ENCODE data around the gene FSIP1.
"Not testable (repeated sequence)": the region's sequence is repeated elsewhere in the genome, so short reads cannot be mapped to it uniquely, and the experiment has no call there.

FSIP1 gene

GRCh38 chr15:39782441-39783138, at the start of gene FSIP1:
Gene FSIP1, minus strand, starts transcription at chr15:39782841. Its CDS starts 6,317 bp downstream, at chr15:39776524.
- DNase-seq (ENCODE audit: low read depth in 2 of 2): peak; percentile 88 to 94

- DNase-seq (ENCODE audit: low read depth in 2 of 2): no peak
Measured at GRCh38 chr15:39830166-39830565, 47.5 kb upstream of the FSIP1 start.

GRCh38 chr15:39828374-39828931, 45.8 kb upstream of the FSIP1 start:
- no peak for DNase-seq (ENCODE audit: low read depth in 2 of 2)

- DNase-seq (ENCODE audit: low read depth in 2 of 2): no peak
Measured at GRCh38 chr15:39826975-39827374, 44.3 kb upstream of the FSIP1 start.

GRCh38 chr15:39823634-39824033, 41.0 kb upstream of the FSIP1 start:
- DNase-seq (ENCODE audit: low read depth in 2 of 2): no peak

GRCh38 chr15:39820050-39820602, 37.5 kb upstream of the FSIP1 start:
- no peak for DNase-seq (ENCODE audit: low read depth in 2 of 2)

GRCh38 chr15:39819533-39819932, 36.9 kb upstream of the FSIP1 start:
- no peak for DNase-seq (ENCODE audit: low read depth in 2 of 2)

GRCh38 chr15:39817892-39818291, 35.3 kb upstream of the FSIP1 start:
- DNase-seq (ENCODE audit: low read depth in 2 of 2): no peak

GRCh38 chr15:39814489-39814888, 31.8 kb upstream of the FSIP1 start:
- no peak for DNase-seq (ENCODE audit: low read depth in 2 of 2)

- DNase-seq (ENCODE audit: low read depth in 2 of 2): not testable (repeated sequence)
Measured at GRCh38 chr15:39812651-39813050, 30.0 kb upstream of the FSIP1 start.

GRCh38 chr15:39808909-39809308, 26.3 kb upstream of the FSIP1 start:
- no peak for DNase-seq (ENCODE audit: low read depth in 2 of 2)

- no peak for DNase-seq (ENCODE audit: low read depth in 2 of 2)
Measured at GRCh38 chr15:39807791-39808190, 25.1 kb upstream of the FSIP1 start.

- no peak for DNase-seq (ENCODE audit: low read depth in 2 of 2)
Measured at GRCh38 chr15:39804026-39804425, 21.4 kb upstream of the FSIP1 start.

GRCh38 chr15:39803016-39803415, 20.4 kb upstream of the FSIP1 start:
- DNase-seq (ENCODE audit: low read depth in 2 of 2): no peak

- DNase-seq (ENCODE audit: low read depth in 2 of 2): no peak
Measured at GRCh38 chr15:39801641-39802309, 19.1 kb upstream of the FSIP1 start.

GRCh38 chr15:39799552-39800011, 16.9 kb upstream of the FSIP1 start:
- DNase-seq (ENCODE audit: low read depth in 2 of 2): no peak

- no peak for DNase-seq (ENCODE audit: low read depth in 2 of 2)
Measured at GRCh38 chr15:39798382-39798781, 15.7 kb upstream of the FSIP1 start.

GRCh38 chr15:39797407-39797806, 14.8 kb upstream of the FSIP1 start:
- no peak for DNase-seq (ENCODE audit: low read depth in 2 of 2)

GRCh38 chr15:39796601-39797000, 14.0 kb upstream of the FSIP1 start:
- no peak for DNase-seq (ENCODE audit: low read depth in 2 of 2)

GRCh38 chr15:39795486-39795885, 12.8 kb upstream of the FSIP1 start:
- no peak for DNase-seq (ENCODE audit: low read depth in 2 of 2)

GRCh38 chr15:39794954-39795353, 12.3 kb upstream of the FSIP1 start:
- no peak for DNase-seq (ENCODE audit: low read depth in 2 of 2)

GRCh38 chr15:39793923-39794322, 11.3 kb upstream of the FSIP1 start:
- DNase-seq (ENCODE audit: low read depth in 2 of 2): no peak

GRCh38 chr15:39792844-39793335, 10.2 kb upstream of the FSIP1 start:
- no peak for DNase-seq (ENCODE audit: low read depth in 2 of 2)
